DMS153 treated with DMSO at 0.1 percent for 48 hours (cell line): ENCODE data around the gene NFIA.

Experiments used
- DNase-seq: peaks from one replicate; lab custom pipeline; 2025; ENCODE audit not compliant: unreplicated experiment; lab: John Stamatoyannopoulos, UW

Gene NFIA

GRCh38 chr1:61419196-61419595 is 336.8 kb downstream of the NFIA start:
- DNase-seq: no peak

DNA sequence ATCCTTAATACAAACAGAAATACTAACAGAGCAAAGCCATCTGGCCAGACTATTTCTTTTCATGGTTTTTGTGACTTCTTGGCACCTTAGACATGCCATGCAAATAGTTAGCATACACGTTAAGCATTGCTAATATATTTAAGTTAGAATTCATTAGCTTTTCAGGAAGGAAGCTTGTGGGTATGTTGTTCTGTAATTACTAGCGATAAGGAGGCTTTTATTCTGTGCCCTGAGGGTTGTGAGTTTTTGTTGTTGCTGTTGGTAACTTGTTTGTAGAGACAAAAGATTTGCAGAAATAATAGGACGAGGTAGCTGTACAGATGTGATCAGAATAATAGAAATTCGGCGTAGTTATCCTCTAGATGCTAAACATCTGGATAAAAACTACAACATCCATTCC is 337.3 kb downstream of the NFIA start:
- no peak for DNase-seq

DNA sequence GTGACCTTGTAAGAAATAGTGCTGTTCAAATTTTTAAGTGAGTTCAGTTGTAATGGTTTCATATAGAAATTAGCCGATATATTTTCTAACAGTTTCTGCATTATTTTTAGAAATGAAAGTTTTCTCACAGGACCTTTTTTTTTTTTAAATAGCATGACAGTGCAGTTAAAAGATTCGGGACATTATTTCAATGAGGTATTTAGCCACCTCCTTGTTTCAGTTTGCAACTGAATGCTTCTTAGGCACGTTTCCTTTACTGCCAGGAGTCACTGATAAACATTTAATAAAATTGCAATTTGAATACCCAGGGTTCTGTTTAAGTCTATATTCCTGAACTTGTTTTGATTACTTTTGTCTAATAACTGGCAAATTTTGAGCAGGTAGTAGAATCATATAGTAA is 337.9 kb downstream of the NFIA start:
- no peak for DNase-seq

DNA sequence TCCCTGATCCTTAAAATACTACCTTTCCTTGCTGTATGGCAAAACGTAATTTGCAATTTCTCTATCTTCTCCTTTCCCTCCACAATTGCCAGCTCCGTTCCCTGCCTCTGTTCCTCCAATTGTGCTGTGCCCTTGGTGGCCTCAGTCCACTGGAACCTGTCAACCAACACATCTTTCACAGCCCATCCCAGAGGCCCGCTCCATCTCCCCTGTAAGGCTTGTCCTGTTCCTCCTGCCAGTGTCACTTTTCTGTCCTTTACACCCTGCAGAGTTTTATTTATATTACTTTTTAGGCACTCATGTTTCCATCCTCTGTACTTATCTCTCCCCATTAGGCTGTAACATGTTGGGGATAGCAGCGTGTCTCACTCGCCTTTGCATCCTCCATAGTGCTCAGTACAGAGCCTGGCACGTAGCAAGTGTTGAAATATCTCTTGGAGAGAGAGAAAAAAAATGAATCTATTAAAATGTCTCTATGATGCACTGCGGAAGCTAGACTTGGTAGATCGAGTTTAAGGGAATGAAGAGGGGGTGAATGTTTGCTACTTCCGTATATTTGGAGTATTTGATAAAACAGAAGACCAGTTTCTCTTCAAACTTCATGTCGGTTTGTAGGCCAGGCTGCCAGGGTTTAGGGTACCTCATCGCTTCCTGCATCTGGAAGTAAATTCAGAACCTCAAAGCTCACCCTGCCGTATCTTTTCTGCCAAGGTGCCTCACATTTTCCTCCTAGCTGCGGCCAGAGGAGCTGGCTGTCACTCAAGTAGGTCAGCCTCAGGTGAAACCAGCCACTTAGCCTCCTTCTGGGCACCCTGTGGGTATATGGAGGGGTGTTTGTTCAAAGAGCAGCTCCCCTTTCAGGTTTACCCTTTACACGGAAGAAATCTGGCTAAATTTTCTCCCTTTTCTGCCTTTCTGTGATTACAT is 338.8 kb downstream of the NFIA start:
- DNase-seq: no peak

DNA sequence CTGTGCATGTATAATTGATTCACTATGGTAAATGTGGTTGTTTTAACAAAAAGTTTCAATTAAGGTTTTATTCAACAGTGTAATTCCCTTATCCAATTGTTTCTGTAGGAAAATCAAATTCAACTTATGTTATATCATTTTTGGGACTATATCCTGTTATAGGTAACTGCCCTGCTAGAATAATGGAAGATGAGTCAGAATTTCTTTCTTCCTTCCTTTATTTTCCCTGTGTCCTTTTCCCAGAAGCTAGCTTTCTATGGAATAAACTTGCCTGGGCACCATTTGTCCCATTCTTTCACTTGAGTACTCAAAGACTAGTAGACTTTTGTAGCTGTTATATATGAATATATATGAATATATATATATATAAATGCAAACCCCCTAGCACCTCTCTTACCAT is 341.3 kb downstream of the NFIA start:
- DNase-seq: no peak

GRCh38 chr1:61424382-61424781 is 342.0 kb downstream of the NFIA start:
- DNase-seq: peak; percentile 44

DNA sequence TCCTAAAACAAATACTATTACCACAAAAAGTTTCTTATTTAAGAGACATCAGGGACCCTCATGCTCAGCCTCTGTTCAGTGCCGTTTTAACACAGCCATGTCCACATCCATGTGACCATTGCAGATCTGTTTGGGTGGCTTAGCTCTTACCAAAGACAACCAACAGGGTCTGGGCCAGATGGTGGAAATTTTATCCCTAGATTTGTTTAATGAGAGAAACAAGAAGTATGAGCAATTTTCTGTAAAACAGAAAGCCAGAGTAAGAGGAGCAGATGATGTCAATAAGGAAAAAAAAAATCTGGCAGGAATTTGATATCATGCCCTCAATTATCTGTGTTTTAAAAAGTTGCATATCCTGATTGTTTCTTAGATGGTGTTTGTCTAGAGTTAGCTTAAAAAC is 342.7 kb downstream of the NFIA start:
- no peak for DNase-seq

DNA sequence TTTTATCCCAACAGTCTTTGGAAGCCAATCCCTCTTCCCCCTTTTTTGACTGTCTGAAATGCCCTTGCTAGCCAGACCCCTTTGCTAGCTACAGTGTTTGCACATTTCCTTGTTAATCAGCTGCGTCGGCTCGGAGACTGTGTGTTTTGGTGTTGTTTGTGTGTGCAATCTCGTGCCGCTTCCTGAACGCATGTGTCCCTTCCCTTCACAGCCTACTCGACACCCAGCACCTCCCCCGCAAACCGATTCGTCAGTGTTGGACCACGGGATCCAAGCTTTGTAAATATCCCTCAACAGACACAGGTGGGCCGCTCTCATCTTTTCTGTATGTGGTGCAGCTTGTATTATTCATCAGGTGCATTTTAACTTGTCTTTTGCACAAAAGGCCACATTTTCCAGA is 343.9 kb downstream of the NFIA start:
- peak; percentile 14 for DNase-seq

DNA sequence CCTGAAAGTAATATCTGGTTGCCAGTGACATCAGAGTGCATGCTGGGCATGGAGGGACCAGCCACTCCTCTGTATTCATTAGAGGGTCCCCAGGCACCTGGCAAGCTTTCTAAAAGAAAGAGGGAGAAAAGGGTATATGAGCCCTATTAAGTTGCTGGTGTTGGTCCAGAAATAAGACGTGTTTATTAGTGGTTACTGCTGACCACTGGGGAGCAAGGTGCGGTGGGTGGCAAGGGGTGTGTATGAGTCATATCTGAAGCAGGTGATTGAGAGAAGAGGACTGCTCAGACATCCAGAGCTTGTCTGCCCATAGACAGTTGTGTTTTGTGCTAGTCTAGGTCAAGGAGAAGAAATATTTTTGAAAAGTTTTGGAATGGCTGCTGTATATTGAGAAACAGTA is 344.5 kb downstream of the NFIA start:
- no peak for DNase-seq

DNA sequence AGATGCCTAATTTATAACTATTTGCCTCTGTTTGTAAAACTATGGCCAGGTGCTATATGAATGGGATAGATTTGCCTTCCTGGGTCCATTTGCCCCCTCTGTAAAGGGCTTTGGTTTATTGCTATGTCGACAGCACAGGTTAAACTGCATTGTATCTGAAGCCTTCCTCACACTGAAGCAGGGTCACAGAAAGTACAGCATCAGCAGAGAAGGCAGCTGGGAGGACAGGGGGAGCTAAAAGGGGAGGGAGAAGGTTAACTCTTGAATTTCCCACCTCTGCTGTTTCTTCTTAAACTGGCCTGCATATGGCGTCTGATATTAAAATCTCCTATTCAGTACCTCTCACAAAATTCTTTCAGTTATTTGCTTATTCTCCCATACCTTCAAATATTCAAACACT is 345.1 kb downstream of the NFIA start:
- no peak for DNase-seq

- no peak for DNase-seq
These were observed 345.8 kb downstream of the NFIA start for GRCh38 chr1:61428146-61428545.

DNA sequence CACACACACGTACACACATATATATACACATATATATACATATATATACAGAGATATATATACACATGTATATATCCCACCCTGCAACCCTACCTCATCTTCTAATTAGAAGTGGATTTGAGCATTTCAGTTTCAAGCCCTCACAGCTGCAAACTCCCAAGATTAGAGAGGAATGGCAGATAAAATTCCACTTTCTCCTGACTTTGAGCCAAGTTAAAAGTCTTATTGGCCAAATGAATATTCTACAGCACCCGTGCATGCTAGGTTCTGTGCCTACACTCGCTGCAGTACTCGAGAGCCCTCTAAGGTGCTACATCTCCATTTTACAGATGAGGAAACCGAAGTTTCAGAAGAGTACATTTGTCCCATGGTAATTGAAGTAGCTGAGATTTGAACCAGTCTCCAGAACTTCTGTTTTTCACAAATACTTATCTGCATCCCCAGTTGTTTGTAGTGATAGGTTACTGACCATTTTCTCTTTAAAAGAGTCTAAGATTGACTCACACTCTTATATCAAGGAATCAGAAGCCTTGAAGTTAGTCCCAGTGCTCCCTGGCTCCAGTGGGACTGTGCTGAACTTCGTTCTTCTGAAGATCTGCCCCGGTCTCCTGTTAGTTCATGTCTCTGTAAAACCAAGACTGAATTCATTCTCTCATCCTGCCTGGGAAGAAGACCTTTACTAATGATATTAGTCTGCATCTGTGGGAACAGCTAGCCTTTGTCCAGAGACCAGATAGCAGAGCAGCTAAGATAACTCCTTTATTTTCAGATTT is 350.4 kb downstream of the NFIA start:
- DNase-seq: no peak

- DNase-seq: no peak
These were observed 351.3 kb downstream of the NFIA start for GRCh38 chr1:61433646-61434045.

GRCh38 chr1:61434276-61434675 is 351.9 kb downstream of the NFIA start:
- DNase-seq: no peak

GRCh38 chr1:61435226-61435625 is 352.9 kb downstream of the NFIA start:
- no peak for DNase-seq

DNA sequence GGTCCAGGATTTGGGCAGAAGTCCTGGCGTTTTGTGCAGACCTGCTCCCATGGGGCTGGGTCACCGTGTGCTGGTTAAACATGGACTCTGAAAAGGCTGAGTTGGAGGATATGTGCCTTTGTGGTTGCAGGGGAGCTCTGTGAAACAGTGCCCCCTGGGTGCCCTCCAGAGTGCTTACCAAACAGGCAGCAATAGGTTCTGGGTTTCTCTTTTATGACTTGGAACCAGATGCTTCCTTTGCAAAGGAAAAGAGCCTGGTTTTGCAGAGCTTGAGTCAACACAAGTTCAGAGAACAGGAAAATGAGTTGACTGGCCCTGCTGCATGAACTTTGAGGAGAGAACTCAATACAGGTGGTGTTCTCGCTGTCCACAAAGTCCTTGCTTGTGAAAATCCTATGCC is 353.7 kb downstream of the NFIA start:
- DNase-seq: no peak

- DNase-seq: no peak
These were observed 354.2 kb downstream of the NFIA start for GRCh38 chr1:61436491-61437120.

- DNase-seq: no peak
These were observed 356.9 kb downstream of the NFIA start for GRCh38 chr1:61439234-61439633.

DNA sequence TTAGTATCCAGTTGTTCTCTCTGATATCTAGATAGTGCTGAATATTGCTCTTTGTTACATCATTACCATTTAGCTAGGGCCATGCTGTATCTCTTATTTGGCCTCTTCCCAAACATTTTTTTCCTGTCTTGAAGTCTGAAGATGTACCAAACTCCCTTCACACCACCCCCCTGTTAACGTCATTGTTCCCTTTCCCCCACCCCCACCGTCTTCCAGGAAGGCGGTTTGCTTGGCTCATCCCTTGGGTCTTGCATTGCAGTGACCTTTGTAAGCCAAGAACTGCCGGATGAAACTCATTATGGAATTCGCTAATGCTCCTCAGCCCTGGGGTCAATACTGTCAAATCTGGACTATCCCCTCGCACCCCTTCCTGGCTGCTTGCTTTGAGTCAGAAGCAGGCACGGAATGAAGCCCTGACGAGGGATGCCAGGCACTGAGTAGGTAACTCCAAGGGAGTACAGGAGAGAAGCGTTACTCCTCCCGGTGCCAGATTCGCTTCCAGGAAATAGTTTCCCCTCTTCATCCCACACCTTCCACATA is 359.4 kb downstream of the NFIA start:
- no peak for DNase-seq

- no peak for DNase-seq
These were observed 360.2 kb downstream of the NFIA start for GRCh38 chr1:61442544-61442943.

DNA sequence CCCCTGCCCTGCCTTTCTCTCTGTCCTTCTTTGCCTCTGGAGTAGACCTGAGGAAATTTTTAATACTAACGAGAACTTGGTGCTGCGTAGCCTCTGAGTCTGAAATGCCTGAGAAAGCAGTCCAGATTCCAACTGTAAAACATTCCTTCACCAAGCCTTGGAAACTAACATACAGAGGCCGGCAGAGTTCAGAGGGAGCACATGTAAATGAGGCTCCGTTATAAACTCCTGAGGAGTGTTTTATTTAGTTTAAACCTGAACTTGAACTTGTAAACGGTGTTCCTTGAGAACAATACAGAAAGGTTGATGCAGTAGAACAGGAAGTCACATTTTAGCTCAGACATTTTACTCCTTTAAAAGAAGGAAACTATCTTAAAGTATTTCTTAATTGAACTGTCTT is 361.9 kb downstream of the NFIA start:
- DNase-seq: no peak
